Measurements from ENCODE around the gene KCNJ6.
"Not testable (repeated sequence)": the region's sequence is repeated elsewhere in the genome, so short reads cannot be mapped to it uniquely, and the experiment has no call there.

The KCNJ6 gene, protein sequence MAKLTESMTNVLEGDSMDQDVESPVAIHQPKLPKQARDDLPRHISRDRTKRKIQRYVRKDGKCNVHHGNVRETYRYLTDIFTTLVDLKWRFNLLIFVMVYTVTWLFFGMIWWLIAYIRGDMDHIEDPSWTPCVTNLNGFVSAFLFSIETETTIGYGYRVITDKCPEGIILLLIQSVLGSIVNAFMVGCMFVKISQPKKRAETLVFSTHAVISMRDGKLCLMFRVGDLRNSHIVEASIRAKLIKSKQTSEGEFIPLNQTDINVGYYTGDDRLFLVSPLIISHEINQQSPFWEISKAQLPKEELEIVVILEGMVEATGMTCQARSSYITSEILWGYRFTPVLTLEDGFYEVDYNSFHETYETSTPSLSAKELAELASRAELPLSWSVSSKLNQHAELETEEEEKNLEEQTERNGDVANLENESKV

DNA sequence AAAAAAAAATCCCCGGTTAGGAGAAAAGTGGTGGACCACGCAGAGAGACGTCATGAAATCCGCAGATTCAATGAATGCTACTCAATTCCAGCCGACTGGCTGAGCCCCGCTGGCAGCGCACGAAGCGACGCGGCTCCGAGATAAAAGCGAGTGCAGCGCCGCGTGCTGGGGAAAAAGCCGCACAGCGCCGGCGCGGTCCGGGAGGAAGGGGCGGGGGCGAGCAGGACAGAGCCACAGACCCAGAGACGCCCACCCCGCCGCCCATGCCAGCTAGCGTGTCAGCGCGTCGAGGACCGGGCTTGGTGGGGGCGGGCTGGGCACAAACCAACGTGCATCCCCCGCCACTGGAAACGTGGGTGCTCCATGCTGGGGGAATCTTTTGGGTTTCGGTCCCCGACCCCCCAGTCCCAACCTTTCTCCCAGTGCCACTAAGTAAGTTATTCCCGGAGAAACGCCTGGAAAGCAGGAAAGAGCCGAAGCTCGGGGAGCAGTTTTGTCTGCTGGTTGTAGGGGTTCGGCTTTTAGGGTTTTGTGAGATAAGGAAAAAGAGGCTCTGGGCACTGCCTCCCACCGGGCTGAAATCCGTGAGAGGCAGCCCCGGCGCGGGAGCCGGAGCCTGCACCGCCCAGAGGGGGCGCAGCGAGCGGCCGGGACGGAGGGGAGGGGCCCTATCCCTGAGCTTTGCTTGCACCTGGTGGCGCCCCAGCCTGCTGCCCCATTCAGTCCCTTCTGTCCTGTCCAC, at the start of gene KCNJ6:
Gene KCNJ6 (minus strand): TSS at position 148 of the 742 bp plus-strand sequence. CDS start 75,775 bp downstream, outside the sequence.
- no peak for DNase-seq (ENCODE audit: low read depth in 2 of 2)

GRCh38 chr21:37965088-37965805, 49.0 kb upstream of the KCNJ6 start:
- DNase-seq (ENCODE audit: low read depth in 2 of 2), result no peak

DNA sequence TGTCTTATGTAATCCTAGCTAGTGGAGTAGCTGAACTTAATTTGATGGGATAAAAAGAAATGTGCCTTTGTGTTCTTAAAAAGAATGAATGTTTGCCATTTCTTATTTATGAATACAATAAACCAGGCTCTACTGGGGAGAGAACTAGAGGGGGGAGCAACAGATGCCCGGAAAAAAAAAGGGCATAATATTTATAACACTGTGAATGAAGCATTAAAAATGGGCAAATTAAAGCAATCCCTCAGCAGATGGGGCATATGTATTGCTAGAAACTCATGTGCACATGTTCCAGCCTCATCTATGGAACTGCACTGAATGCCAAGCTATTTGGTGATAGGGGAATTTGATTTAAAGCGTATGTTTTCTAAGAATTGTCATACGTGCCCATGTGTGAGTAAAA, 42.3 kb upstream of the KCNJ6 start:
- no peak for DNase-seq (ENCODE audit: low read depth in 2 of 2)

DNA sequence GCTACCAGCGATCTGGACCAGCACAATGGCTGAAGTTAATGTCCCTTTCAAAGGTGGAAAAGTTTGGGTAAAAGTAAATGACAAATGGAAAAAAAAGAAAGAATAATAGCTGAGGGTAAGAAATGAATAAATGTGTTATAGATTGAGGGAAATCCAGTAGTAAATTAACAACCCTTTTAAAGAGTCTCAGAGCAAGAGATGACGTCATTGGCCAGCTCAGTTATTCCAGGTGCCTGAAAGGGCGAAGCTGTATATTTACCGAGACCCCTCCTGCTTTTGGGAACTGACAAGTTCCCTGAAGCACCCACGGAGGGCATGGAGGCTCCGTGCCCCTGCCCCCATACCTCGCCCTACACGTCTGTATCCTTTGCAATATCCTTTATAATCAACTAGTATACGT, 40.5 kb upstream of the KCNJ6 start:
- no peak for DNase-seq (ENCODE audit: low read depth in 2 of 2)

GRCh38 chr21:37945036-37945435, 28.8 kb upstream of the KCNJ6 start:
- no peak for DNase-seq (ENCODE audit: low read depth in 2 of 2)

DNA sequence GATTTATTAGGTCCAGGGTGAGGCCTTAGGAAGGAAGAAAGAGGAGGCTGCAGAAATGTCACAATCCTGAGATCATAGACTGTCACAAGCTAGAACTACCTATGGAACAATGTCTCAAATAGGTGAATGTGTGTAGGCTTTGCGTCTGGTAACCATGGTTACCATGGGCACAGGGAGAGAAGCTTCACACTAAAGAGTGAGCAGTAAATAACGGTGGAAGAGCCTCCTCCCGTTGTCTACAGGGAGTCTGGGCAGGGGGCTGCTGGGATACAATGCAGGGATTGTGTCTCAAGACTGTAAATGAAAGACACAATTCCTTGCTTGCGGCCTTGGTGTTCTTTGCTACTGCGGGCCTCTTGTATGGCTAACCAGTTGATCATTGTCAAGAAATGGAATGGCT, 28.2 kb upstream of the KCNJ6 start:
- DNase-seq (ENCODE audit: low read depth in 2 of 2), result no peak

- no peak for DNase-seq (ENCODE audit: low read depth in 2 of 2)
Observed at GRCh38 chr21:37940691-37941090, 24.4 kb upstream of the KCNJ6 start.

GRCh38 chr21:37939838-37940237, 23.6 kb upstream of the KCNJ6 start:
- DNase-seq (ENCODE audit: low read depth in 2 of 2), result no peak

GRCh38 chr21:37939251-37939650, 23.0 kb upstream of the KCNJ6 start:
- no peak for DNase-seq (ENCODE audit: low read depth in 2 of 2)

DNA sequence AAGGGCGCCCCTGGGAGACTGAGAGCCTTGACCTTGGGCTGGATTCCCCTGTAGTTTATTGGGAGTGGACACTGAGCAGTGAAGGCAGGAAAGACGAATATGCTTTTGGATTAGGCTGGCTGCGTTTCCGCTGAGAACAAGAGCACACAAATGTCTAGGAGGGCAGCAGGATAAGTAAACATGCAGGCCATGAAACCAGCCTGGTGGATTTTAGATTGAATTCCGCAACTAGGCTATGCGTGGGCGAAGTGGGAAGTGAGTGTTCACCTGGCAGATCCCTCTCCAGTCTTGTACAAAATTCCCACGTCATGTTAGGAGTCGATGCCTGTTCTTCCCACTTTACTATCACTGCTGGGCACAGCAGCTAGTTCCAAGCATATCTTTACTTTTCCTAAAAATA, 21.4 kb upstream of the KCNJ6 start:
- DNase-seq (ENCODE audit: low read depth in 2 of 2), result no peak

DNA sequence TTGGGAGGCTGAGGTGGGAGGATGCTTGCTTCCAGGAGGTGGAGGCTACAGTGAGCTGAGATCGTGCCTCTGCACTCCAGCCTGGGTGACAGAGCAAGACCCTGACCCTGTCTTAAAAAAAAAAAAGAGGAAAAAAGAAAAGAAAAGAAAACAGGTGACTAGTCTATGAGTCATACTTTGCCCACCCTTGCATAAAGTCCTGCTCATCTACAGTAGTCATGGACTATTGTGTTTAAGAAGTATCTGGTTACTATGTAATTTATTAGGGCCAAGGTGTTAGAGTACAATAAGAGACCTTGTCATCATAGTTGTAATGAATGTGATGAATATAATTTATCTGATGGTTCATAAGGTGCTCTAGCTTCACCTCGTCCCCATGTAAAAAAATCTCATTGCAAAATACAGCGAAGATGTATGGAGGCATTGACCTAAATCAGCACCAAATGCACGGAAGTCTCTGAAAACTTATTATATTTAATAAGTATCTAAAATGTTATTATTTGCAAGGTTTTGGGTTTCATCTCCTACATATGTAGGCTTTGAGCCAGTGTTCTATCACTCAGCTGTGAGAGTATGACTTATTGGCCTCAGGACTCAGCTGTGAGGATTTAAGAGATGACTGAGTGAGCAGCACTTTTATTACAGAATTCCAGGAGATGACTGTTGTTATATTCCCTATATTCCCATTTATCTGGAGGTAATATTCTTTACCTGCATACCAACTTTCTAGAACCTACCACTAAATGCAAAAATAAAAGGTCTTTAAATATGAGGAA, 19.9 kb upstream of the KCNJ6 start:
- no peak for DNase-seq (ENCODE audit: low read depth in 2 of 2)

GRCh38 chr21:37932936-37933335, 16.7 kb upstream of the KCNJ6 start:
- no peak for DNase-seq (ENCODE audit: low read depth in 2 of 2)

GRCh38 chr21:37927711-37928110, 11.5 kb upstream of the KCNJ6 start:
- no peak for DNase-seq (ENCODE audit: low read depth in 2 of 2)

GRCh38 chr21:37921091-37921490, 4.8 kb upstream of the KCNJ6 start:
- no peak for DNase-seq (ENCODE audit: low read depth in 2 of 2)

GRCh38 chr21:37920302-37920701, 4.0 kb upstream of the KCNJ6 start:
- DNase-seq (ENCODE audit: low read depth in 2 of 2), result not testable (repeated sequence)

DNA sequence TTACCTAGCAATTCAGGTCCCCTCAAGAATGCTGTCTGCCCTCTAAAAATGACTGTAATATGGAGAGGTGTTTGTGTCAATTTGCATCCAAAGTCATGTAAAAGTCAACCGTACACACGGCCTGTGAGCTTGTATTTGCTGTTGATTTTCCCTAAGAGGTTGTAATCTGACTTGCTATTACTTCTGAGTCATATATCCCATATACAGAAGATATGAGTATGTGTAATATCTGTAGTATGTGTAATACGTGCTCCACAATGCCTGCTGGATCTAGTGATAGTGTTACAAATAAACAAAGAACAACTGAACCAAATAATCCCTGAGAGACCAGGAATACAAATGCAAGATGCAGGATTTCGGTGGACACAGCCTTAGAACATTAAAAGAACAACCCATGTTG, 1.4 kb upstream of the KCNJ6 start:
- peak; percentile 18 to 27 for DNase-seq (ENCODE audit: low read depth in 2 of 2)

GRCh38 chr21:37915941-37916309, 332 bp downstream of the KCNJ6 start:
- DNase-seq (ENCODE audit: low read depth in 2 of 2), result no peak

GRCh38 chr21:37915497-37915911, 753 bp downstream of the KCNJ6 start:
- DNase-seq (ENCODE audit: low read depth in 2 of 2), result peak in 1 of 2 experiments; percentile 10

DNA sequence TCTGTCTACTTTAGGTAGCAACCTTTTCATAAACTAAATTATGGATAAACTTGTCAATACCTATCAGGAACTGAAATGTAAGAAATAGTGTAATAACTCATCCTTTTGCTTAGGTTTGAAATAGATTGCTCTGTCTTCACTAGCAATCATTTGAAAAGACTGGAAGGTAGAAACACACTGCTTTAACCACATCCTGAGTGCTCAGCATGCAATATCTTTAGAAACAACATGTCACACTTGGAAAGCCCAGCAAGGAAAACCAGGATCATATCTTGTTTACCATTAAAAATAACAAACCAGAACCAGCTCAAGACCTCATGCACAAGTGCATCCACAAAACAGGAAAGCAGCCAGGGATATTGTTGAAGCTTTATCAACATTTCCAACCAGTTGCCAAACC, 3.6 kb downstream of the KCNJ6 start:
- no peak for DNase-seq (ENCODE audit: low read depth in 2 of 2)

DNA sequence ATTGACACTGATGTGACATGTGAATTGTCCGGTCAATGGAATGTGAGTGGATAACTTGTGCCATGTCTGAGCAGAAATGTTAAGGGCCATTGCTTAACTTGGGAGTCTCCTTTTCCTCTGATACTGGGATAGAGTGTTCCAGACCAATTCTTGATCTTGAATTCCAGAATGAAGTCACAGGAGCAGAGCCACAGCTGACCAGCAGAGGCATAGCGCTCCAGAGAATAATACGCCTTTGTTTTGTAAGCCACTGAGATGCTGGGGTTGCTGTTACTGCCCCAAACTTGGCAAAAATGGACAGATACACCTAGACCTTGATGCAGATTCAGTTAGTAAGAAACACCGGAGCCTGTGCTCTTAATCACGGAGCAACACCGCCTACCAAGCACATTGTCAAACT, 6.3 kb downstream of the KCNJ6 start:
- no peak for DNase-seq (ENCODE audit: low read depth in 2 of 2)

DNA sequence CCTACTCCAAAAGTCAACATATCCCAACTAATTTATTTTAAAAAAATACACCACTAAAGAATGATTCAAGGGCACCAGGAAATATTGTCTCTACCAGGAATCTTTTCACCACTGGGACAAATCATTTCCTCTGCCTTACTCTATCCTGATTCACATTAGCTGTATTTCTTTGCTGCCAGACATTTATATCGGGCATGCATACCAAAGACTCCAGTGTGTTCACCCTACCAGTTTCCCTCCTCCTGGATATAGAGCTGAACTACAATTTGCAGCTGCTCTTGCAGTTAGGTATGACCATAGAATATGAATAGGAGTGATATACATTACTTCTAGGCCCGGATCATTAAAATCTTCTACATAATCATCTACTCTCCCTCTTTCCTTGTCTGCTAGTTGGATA, 7.6 kb downstream of the KCNJ6 start:
- DNase-seq (ENCODE audit: low read depth in 2 of 2), result no peak

- DNase-seq (ENCODE audit: low read depth in 2 of 2), result no peak
Observed at GRCh38 chr21:37907076-37907475, 9.2 kb downstream of the KCNJ6 start.
